GM12878 (cell line): ENCODE measurements around the gene PLAGL1.

Source experiments
- EGR1 ChIP-seq, 2 experiments: IDR thresholded peaks; 1 replicate in 1 of 2; 2 replicates in 1 of 2; pipeline ENCODE4 v1.6.1; 2011 to 2012; ENCODE audit warnings: low read depth in 2 of 2, low read length in 2 of 2, borderline replicate concordance in 1 of 2, mild to moderate bottlenecking in 1 of 2, moderate library complexity in 1 of 2
- GABPA ChIP-seq: IDR thresholded peaks from 2 replicates; pipeline ENCODE4 v1.6.1; 2014; ENCODE audit warnings: antibody characterized with exemption, low read depth, mild to moderate bottlenecking, inconsistent platforms
- KLF5 ChIP-seq: fragments of 450-650 bp; IDR thresholded peaks from 2 replicates; pipeline ENCODE4 v1.6.1; 2014; ENCODE audit warnings: mild to moderate bottlenecking; ENCODE audit not compliant: partially characterized antibody
- USF2 ChIP-seq: IDR thresholded peaks from 2 replicates; pipeline ENCODE4 v1.6.1; 2011; ENCODE audit warnings: low read depth, low read length, improper control_type of control experiment, borderline replicate concordance
- ZBTB33 ChIP-seq: fragments of 450-650 bp; IDR thresholded peaks from 2 replicates; pipeline ENCODE4 v1.6.1; 2017; ENCODE audit warnings: mild to moderate bottlenecking

- no peak for TF ChIP-seq ZBTB33
- no peak for TF ChIP-seq USF2
- no peak for TF ChIP-seq GABPA
- no peak for TF ChIP-seq KLF5
- TF ChIP-seq EGR1 (IDR thresholded peaks at IDR 0.05; ENCODE audit: borderline replicate concordance in 1 of 2, low read depth in 2 of 2, low read length in 2 of 2) = no peak
Measured at GRCh38 chr6:144013486-144013909, 5.4 kb upstream of the PLAGL1 start.
